Fibroblast of lung (primary cell): ENCODE results near the gene RBM12. TPM values are rescaled to one million over a fixed set of nuclear protein-coding genes. Genes with fewer than 3 reads are reported as not detected.

Experiments used
- DNase-seq, 2 donors: peaks; one replicate each; pipeline versions ENCODE4 v3.0.0 to v3.0.0-alpha.2; 2010; ENCODE audit warnings: low read depth in 2 of 2
- H2AFZ ChIP-seq: 2 replicates; pipeline ENCODE4 v1.5.1; 2012; ENCODE audit warnings: low read length, control low read depth, inconsistent platforms
- H3K27ac ChIP-seq: 2 replicates; pipeline ENCODE4 v1.5.1; 2011; ENCODE audit warnings: low read length, control low read depth; ENCODE audit not compliant: insufficient read depth
- H3K27me3 ChIP-seq: 2 replicates; pipeline ENCODE4 v1.5.1; 2011; ENCODE audit warnings: mild to moderate bottlenecking, low read length; ENCODE audit not compliant: control insufficient read depth, insufficient read depth
- H3K36me3 ChIP-seq: 2 replicates; pipeline ENCODE4 v1.5.1; 2011; ENCODE audit warnings: low read length; ENCODE audit not compliant: control insufficient read depth, insufficient read depth
- H3K4me1 ChIP-seq: 2 replicates; pipeline ENCODE4 v1.5.1; 2011; ENCODE audit warnings: low read length; ENCODE audit not compliant: control insufficient read depth, insufficient read depth; ENCODE audit errors: extremely low read depth
- H3K4me2 ChIP-seq: 2 replicates; pipeline ENCODE4 v1.5.1; 2011; ENCODE audit warnings: low read length, control low read depth; ENCODE audit not compliant: insufficient read depth; ENCODE audit errors: extremely low read depth
- H3K4me3 ChIP-seq, 4 experiments: fragments of 200-600 bp in 1 of 4; sonication (generic) in 1 of 4; replicated peaks in 1 of 4; 2 replicates each; pipeline ENCODE4 v1.5.1; 2011 to 2016; ENCODE audit warnings: low read length in 4 of 4, low read depth in 3 of 4, mild to moderate bottlenecking in 3 of 4, control low read depth in 2 of 4, inconsistent platforms in 1 of 4, mixed read lengths in 1 of 4; ENCODE audit not compliant: insufficient read depth in 1 of 4; ENCODE audit errors: control extremely low read depth in 1 of 4
- H3K79me2 ChIP-seq: 2 replicates; pipeline ENCODE4 v1.5.1; 2012; ENCODE audit warnings: mild to moderate bottlenecking, low read length, inconsistent platforms; ENCODE audit not compliant: control insufficient read depth, insufficient read depth
- H3K9ac ChIP-seq: 2 replicates; pipeline ENCODE4 v1.5.1; 2011; ENCODE audit warnings: mild to moderate bottlenecking, low read length, control low read depth; ENCODE audit not compliant: insufficient read depth
- H3K9me3 ChIP-seq: 2 replicates; pipeline ENCODE4 v1.5.1; 2012; ENCODE audit warnings: low read depth, low read length; ENCODE audit not compliant: control insufficient read depth, insufficient read depth
- H4K20me1 ChIP-seq: 2 replicates; pipeline ENCODE4 v1.5.1; 2011; ENCODE audit warnings: low read length; ENCODE audit not compliant: control insufficient read depth, insufficient read depth; ENCODE audit errors: extremely low read depth
- EZH2 ChIP-seq: IDR thresholded peaks from 2 replicates; pipeline ENCODE4 v1.5.1; 2012; ENCODE audit warnings: low read length, control low read depth, mild to moderate bottlenecking; ENCODE audit errors: missing control alignments
- polyA plus RNA-seq, 2 donors: library from polyadenylated mRNA; depleted of rRNA in 1 of 2; stranded (reverse) in 1 of 2; unstranded in 1 of 2; fragments of >200 nt; gene quantifications; 2 replicates each; pipeline ENCODE4 v1.2.1, GENCODE V29; 2011 to 2012; ENCODE audit warnings: missing spikeins in 1 of 2
- total RNA-seq: library from RNA; depleted of rRNA; stranded (reverse); fragments of >200 nt; gene quantifications from 2 replicates; pipeline ENCODE4 v1.2.1, GENCODE V29; 2014
- TF ChIP-seq, protein P1 (sequence below), 2 donors: IDR thresholded peaks in 1 of 2; conservative IDR thresholded peaks in 1 of 2; 1 replicate in 1 of 2; 2 replicates in 1 of 2; pipeline ENCODE4 v1.5.1; 2011 to 2012; ENCODE audit warnings: low read length in 2 of 2, control low read depth in 1 of 2, inconsistent platforms in 1 of 2, low read depth in 1 of 2, mild to moderate bottlenecking in 1 of 2

RBM12 gene
- total and polyA plus RNA-seq, 2 donors (not counting 1 experiment from before 2014, with no cell fraction given) = 29.9 to 109 TPM

DNA sequence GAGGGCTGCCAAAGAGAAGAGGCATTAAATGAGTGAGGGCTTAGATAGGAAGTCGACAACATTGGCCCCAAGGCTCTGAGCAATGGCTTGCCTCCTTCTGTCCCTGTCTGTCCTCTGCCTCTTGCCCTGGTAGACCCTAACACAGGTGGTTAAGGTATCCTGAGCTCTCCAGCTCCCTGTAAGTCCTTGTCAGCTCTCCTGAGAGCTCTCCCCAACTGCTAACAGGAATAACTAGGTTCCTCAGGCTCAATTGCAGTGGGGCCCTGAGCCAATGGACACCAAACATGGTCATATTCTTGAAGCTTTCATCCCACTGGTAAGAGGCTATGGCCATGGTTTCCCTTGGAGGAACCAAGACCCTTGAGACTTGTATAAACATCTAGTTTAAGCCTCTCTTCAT is 5.0 kb upstream of the RBM12 start:
- Histone ChIP-seq H4K20me1 (no peaks in the 10 kb centered on the region), H3K79me2 (peaks cover under 1% of the 10 kb centered on the region), H3K27me3 (no peaks in the 10 kb centered on the region), H3K27ac (no peak overlapping the region), H3K4me2 (no peak overlapping the region), H2AFZ (no peak overlapping the region), H3K4me1 (no peaks in the 10 kb centered on the region), H3K9ac (no peak overlapping the region), H3K36me3 (peaks cover 10% of the 10 kb centered on the region), H3K9me3 (no peaks in the 10 kb centered on the region), H3K4me3 (no peak overlapping the region)
- no peak for DNase-seq
- TF ChIP-seq EZH2 = no peak
- TF ChIP-seq, protein P1, sequence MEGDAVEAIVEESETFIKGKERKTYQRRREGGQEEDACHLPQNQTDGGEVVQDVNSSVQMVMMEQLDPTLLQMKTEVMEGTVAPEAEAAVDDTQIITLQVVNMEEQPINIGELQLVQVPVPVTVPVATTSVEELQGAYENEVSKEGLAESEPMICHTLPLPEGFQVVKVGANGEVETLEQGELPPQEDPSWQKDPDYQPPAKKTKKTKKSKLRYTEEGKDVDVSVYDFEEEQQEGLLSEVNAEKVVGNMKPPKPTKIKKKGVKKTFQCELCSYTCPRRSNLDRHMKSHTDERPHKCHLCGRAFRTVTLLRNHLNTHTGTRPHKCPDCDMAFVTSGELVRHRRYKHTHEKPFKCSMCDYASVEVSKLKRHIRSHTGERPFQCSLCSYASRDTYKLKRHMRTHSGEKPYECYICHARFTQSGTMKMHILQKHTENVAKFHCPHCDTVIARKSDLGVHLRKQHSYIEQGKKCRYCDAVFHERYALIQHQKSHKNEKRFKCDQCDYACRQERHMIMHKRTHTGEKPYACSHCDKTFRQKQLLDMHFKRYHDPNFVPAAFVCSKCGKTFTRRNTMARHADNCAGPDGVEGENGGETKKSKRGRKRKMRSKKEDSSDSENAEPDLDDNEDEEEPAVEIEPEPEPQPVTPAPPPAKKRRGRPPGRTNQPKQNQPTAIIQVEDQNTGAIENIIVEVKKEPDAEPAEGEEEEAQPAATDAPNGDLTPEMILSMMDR (conservative IDR thresholded peaks at IDR 0.05 in 1 of 2, IDR thresholded peaks at IDR 0.05 in 1 of 2; ENCODE audit: low read depth in 1 of 2, low read length in 2 of 2) = no peak

GRCh38 chr20:35669221-35669620 is 4.5 kb upstream of the RBM12 start:
- no peak overlapping the region for H2AFZ ChIP-seq
- H3K36me3 ChIP-seq = peaks cover 10% of the 10 kb centered on the region
- no peaks in the 10 kb centered on the region for H3K9me3 ChIP-seq
- no peak overlapping the region for H3K4me2 ChIP-seq
- H3K4me1 ChIP-seq = no peaks in the 10 kb centered on the region
- DNase-seq = no peak
- H3K79me2 ChIP-seq = peaks cover 5% of the 10 kb centered on the region
- H3K9ac ChIP-seq = no peak overlapping the region
- no peak overlapping the region for H3K27ac ChIP-seq
- H3K27me3 ChIP-seq = no peaks in the 10 kb centered on the region
- TF ChIP-seq EZH2 = no peak
- TF ChIP-seq, protein P1 (conservative IDR thresholded peaks at IDR 0.05 in 1 of 2, IDR thresholded peaks at IDR 0.05 in 1 of 2; ENCODE audit: low read depth in 1 of 2, low read length in 2 of 2) = no peak
- H4K20me1 ChIP-seq = no peaks in the 10 kb centered on the region
- no peak overlapping the region for H3K4me3 ChIP-seq

- Histone ChIP-seq H3K27me3 (no peaks in the 10 kb centered on the region), H3K4me1 (peaks cover 9% of the 10 kb centered on the region), H3K4me2 (no peak overlapping the region), H2AFZ (no peak overlapping the region), H3K4me3 (no peak overlapping the region), H4K20me1 (peaks cover 21% of the 10 kb centered on the region), H3K9me3 (no peaks in the 10 kb centered on the region), H3K79me2 (peaks cover 38% of the 10 kb centered on the region), H3K9ac (no peak overlapping the region), H3K27ac (no peak overlapping the region), H3K36me3 (peaks cover 6% of the 10 kb centered on the region)
- DNase-seq = no peak
- TF ChIP-seq, protein P1 (conservative IDR thresholded peaks at IDR 0.05 in 1 of 2, IDR thresholded peaks at IDR 0.05 in 1 of 2; ENCODE audit: low read depth in 1 of 2, low read length in 2 of 2) = no peak
- TF ChIP-seq EZH2 = no peak
Measured at GRCh38 chr20:35665949-35666288, 1.2 kb upstream of the RBM12 start.
